HG02870 (cell line): ENCODE measurements around the gene ORM1.

Source experiments
- ATAC-seq: cut with Tn5 transposase; IDR thresholded peaks from one replicate; pipeline ENCODE4 v1.9.1; 2021; ENCODE audit warnings: mild to moderate bottlenecking, moderate library complexity; ENCODE audit not compliant: unreplicated experiment

The ORM1 gene

DNA sequence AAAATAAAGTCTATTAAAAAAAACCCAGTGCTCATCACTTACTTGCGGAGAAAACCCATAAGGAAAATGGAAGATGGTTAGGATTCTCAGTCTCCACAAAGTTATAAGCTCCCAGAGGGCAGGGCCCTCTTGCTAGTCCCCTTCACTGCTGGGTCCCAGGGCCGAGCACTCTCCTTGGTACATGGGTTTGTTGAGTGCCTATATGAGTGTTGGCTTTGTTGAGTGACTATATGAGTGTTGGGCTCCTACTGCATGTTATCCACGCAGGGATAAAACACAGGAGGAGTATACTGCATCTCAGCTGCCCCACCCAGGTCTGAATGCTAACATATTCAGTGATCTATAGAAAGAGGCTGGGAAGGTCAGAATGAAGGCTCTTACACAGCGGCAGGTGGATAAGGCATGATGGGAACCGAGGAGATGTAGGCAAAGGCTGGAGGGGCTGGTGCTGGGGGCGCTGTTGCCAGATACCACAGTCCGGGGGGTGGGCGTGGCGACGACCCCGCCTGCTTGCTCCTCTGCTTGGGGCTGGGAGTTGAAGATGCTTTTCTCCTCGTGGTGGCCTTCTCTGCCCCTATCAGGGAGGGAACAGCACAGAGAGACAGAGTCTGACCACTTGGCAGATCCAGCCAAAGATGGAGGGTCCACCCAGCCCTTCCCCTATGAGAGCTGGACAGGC, 18.4 kb downstream of the ORM1 start:
- no peak for ATAC-seq

DNA sequence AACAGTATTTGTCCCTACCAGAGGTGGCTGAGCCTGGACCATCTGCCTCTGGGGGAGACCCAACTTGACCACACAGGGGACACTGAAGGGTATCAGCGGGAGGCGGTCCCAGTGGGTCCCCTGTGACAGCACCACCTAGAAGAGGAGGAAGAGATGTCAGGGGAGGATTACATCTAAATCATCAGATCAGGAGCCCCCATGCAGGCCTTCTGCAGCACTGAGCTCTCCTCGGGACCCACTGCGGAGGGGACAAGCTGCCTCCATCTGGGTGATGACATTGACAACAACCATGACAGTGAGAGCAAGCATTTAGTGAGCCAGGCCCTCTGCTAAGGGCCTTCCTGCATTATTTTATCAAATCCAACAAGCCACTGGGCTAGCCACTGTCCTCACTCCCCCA, 19.1 kb downstream of the ORM1 start:
- no peak for ATAC-seq

DNA sequence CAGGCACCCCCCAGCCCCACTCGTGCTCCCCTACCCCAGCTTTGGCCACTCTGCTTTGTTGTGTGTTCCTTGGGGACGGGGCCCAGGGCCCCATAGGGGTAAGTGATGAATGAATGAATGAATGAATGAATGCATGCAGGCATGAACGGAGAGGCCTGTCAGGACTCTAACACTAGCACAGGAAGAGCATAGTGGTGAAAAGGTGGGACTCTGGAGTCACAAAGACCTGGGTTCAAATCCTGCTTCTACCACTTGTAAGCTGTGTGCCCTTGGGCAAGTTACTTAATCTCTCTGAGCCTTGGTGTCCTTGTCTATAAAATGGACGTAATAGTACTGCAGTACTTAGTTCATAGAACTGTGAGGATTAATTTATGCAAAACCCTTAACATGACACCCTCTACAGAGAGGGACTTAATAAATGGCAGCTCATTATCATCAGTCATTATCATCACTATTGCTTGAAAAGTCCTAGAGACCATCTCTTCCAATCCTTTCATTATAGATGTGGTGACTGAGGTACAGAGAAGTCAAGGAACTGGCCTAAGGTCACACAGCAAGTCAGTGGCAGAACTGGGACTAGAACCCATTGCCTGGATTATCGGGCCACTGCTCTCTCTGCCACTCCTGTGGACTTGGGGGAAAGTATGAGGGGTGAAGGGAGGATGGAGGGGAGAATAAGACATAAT, 20.0 kb downstream of the ORM1 start:
- no peak for ATAC-seq

DNA sequence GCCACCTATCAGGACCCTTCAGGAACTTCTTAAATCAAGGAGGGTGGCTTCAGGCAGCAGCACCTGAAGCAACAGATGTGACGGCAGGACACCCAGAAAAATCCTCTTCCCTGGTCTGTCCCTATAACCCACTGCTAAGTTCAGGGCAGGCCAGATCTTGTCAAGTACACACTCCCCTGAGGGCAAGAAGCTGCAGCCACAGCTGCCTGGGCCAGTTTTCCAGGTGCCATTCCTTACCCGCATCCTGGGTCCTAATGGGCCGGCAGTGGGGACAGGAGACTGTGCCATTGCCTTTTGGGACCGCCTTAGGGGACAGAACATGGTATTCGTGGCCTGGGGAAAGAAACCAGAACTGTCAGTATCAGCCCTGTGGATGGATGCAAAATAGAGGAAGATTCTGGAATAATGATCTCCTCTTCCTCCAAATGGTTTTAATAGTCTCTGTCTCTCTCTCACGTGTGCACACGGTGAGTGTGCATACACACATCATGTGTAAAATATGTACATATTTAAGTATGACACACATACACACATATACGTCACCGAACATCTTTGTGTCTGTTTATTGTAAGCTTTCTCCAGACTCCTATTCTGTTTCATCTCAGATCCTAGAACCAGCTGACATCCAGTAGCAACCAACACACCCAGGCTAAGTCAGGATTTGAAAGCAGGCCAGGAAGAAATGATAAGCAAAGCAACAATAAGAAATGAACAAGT, 20.7 kb downstream of the ORM1 start:
- ATAC-seq = no peak

DNA sequence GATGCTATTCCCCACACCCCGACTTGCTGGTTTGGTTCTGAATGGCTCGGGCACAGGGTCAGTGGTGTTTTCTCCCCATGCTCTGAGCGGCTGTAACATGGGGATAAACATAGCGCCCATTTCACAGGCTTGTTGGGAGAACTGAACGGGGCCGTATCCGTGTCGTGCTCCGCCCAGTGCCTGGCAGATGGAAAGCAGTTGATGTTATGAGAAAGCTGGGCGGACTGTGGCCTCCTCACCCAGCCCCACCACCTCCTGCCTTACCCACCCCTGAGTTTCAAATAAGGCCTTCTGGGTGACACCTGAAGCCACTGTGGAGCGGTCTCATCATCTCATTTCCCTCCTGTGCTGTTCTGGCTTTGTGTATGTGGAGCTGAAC, 21.3 kb downstream of the ORM1 start:
- no peak for ATAC-seq

DNA sequence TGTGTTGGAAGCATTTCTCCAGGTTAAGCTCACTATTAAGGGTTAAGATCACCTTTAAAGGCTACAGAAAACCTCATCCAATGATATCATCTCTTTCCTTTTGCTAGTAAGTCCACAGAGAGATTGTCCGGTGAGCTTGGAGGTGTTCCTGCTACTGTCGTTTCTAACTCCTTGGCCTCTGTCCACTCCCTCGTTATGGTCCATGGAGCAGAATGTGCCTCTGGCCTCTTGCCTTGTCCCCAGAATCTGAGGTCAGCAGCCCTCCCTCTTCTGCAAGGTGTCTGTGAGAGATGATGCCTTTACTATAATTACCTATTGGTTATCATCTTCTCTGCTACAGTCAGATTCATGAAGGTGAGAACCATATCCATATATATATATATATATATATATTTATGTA, 21.8 kb downstream of the ORM1 start:
- ATAC-seq = no peak

DNA sequence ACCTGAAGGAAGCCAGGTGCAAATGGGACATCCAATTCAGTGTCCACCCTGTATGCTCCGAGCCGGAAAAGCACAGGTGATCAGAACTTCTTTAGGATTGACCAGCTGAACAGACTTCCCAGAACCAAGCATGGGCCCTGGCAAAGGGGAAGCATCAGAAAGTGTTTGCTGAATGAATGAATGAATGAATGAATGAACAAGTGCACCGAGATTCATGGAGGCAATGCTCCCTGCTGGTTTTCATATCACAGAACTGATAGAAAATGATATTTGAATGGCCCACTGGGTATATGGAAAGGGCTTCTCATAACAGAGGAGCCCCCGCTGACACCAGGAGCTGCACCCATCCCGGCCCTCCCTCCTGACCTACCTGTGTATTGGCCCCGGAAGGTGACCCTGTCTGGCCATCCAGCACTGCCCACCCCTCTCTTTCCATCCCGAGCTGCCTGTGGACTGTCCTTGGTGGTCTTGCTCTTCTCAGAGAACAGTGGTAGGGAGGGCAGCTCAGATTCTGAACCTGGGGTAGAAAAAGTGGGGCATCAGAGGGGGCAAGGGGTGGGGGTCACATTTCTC, 22.7 kb downstream of the ORM1 start:
- ATAC-seq = no peak

DNA sequence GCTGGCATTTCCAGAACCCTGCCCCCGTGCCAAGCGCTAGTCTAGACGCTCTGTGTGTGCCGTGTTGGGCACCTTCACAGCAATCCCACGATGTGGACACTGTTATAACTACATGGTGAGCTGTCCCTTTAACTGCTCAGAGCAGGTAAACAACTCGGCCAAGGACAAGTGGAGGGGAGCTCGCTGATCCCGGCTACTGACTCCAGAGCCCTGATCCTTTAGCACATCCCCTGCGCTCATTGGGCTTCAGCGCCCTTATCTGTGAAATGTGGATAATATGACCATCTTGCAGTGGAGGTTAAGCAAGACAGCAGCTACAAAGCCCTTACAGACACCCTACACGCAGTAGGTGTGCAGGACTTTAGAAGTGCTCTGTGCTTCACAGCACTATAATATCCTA, 23.2 kb downstream of the ORM1 start:
- no peak for ATAC-seq

DNA sequence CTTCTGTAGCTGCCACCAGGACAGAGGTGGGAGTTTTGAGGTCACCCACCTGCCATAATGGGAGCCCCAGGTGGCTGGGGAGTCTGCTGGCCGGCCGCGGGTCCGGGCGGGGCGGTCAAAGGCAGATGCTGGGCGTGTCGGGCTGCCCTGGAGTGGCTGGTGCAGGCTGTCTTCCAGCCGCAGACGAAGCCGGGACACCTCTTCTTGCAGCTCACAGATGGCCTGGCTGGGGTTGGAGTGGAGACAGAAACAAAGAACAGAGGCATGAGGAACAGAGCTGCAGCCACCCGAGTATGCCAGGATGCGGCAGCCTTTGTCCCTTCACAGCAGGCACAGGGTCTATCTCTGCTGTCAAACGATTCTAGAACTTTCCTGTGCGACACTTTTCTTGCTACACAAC, 24.8 kb downstream of the ORM1 start:
- no peak for ATAC-seq

DNA sequence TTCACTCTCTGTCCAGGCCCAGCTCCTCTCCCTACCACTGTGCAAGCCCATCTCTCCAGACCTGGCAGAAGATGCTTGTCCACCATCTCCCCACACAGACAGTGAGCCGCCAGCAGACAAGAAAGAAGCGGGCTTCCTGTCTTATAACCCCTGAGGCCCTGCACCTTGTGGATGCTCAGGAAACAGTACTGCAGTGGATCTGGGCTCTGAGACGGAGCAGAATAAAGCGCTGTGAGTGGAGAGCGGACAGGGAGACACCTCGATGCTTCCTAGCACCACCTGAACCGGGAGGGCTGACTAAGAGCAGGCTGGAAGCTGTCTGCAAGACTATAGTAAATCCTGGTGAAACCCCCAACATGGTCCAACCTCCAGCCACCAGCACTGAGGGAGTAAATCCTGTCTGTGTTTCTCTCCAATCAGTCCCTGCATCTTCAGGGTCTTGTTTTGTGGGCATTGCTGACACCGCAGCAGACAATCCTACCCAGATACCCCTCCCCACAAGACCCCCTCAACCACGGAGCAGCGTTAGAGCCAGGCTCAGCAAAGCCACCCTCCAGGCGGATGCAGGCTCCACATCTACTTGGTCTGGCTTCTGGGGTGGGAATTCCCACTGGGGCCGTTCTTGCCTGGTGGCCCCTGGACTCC, 25.5 kb downstream of the ORM1 start:
- no peak for ATAC-seq

DNA sequence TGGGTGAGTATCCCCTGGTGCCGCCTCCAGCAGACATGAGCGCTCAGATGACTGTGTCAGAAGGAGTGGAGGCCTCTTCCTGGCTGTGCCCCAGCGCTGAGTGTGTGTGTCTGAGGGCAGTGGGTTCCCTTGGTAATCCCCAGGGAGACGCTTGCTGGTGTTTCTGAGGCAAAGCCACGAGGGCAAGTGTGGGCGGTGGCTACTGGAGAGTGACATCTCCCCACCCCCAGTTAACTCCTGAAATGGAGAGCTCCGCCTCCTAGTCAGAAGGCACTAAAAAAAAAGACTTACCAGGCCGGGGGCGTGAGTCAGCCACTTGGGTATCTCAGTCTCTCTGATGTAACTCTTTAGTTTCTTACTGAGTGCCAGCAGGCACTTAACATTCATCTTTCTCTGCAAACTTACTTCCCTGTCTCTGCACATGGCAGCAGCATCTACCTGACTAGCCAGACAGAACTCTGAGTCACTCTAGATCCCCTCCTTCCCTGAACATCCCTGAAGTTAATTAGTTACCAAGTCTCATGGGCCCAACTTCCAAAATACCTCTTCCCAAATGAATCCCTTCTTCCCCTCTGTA, 26.1 kb downstream of the ORM1 start:
- peak; percentile 89 for ATAC-seq

DNA sequence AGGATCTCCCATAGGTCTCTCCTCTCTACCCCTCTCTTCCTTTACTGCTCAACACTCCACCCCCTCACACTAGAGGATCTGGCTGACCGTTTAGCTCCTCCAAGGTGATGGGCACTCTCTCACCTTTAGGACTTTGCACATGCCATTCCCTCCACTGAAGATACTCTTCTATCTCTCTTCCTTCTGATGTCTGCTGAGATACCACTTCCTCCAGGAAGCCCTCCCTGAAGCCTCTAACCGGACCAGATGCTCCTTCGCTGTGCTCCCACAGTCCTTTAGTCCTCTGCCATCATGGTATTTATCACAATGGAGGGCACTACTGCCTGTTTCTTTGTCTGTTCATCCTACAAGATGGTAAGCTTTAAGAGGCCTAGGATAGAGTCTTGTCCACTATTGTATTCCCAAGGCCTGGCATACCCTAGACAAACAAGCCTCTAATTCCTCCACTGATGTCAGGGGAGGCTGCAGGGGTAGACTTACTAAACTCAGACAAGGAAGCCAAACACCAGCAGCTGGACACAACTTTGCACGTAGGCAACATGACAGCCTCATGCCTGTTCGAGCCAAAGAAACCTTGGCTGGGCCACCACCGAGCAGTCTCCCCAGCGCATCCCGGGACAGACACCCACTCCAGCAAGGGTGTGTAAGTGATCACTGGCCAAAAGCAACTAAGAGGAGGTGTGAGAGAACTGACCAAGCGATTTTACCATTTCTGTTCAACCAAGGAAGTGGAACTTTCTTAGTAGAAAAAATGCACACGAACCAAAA, 27.0 kb downstream of the ORM1 start:
- no peak for ATAC-seq

DNA sequence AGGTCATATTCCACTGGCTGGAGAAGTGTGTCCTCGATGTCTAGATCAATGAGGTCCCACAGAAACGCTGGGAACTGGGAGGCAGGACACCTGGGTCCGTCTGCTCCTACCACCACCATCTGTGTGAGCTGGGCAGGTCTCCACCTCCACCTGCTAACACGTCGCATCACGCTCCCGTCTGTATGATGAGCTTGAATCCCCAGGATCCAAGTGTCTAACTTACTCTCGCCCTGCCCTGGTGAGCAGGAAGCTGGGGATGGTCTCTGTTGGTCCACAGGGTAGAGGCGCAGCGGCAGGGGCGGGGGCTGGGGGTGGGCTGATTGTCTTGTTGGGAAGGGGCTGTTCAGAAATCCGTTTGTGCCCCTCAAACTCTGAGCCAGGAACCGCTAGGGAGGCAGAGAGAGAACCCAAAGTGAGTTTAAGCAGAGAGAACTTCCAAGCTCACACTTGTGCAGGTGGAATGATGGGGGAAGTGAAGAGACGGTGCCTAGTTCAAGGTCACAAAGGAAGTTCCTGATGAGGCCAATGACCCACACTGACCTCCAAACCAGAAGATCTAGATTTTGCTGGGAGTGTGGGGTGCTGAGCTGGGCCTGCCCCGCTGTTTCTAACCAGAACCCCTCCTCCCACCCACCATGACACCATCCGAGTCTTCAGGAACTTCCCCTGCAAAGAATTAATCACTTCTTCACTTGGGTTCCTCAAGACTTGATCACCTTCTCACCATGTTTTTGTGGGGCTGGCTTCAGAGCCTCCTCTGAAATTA, 27.9 kb downstream of the ORM1 start:
- no peak for ATAC-seq

DNA sequence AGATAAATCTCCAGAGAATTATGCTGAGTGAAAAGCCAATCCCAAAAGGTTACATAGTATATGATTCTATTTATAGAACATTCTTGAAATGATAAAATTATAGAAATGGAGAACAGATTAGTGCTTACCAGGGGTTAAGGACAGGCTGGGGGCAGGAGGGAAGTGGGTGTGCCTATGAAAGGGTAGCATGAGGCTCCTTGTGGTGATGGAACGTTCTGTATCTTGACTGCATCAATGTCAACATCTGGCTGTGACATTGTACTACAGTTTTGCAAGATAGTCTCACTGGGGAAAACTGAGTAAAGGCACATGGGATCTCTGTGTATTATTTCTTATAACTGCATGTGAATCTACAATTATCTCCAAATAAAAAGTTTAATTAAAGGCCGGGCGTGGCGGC, 29.0 kb downstream of the ORM1 start:
- no peak for ATAC-seq

DNA sequence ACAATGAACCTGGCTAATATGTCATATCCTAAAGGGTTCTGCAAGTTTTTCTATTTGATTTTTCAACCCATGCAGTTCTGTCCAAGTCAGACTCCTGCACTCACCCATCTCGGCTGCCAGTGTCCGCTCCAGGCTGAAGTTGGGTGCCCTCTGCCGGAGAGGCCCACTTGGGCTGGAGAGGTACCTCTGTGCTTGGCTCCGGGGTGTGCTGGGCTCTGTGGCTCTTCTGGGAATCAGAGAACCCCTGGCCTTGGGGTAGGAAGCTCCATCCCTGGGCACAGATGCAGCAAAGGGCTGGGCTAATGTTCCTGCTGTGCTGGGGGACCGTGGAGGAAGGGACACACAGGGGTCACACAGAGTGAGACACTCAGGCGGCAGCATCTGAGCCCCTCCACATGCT, 32.9 kb downstream of the ORM1 start:
- ATAC-seq = no peak

DNA sequence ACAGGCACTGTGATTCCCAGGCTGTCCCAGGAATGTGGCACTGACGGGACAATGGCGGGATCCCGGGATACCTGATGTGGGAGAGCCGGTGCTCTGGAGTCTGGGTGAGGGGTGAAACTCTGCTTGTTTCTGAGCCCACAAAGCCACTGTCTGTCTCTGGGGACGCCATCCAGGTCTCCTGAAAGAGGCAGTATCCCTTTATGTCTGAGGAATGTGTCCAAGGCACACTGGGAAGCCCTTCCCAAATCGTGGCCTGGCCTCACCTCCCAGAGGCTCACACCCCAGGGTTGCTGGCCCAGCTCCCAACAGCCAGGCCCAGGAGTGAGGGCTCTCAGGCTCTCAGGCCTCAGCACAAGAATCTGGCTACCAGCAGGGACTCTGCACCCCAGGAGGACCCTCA, 33.9 kb downstream of the ORM1 start:
- no peak for ATAC-seq

DNA sequence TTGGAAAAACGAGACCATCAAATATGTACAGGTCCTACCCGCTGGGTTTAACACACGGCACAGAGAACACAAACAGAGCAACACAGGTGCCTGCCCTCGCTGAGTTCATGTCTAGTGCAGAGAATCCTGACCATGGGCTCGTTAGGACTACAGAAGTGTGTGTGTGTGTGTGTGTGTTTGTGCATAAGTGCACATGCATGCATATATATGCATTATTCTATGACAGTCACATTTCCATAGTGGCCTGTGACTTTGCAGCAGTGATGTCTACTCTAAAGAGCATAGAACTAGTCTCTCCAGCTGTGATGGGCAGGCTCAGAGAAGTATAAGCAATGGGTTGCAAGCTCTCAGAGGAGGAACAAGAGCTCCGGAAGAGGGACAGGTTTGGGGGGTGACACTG, 34.5 kb downstream of the ORM1 start:
- no peak for ATAC-seq

DNA sequence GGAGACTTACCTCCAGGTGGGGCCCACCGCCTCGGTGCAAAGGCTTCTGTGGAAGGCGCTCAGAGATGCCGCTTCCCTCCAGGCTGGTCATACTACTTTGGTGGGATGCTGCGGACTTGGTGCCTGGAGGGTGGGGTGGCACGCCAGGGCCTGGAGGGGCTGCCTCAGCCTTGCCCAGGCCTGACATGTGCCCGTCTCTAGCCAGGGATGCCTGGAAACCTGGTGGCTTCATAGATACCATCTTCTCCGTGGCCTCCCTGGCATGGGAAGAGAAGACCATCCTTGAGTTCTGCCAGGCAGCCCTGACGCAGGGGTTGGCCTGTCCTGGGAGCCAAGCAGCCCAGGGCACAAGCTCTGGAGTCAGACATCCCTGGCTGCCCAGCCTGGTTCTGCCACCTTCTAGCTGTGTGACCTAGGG, 35.0 kb downstream of the ORM1 start:
- ATAC-seq = no peak

DNA sequence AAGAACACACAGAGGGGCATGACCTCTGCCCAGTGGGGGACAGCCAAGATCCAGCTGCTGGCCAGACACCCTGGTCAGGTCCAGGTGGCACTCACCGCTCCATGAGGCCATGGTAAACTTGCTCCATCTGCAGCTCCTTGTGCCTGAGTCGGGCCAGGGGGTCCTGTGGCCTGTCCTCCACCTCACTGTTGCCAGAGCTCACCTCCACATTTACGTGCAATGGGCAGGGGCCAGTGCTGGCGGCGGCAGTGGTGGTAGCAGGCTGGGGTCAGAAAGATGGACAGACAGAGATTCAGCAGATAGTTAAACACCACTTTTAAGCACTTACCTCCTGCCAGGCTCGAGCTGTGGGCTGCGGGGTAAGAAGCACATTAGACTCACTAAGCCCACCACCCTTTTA, 36.9 kb downstream of the ORM1 start:
- no peak for ATAC-seq

DNA sequence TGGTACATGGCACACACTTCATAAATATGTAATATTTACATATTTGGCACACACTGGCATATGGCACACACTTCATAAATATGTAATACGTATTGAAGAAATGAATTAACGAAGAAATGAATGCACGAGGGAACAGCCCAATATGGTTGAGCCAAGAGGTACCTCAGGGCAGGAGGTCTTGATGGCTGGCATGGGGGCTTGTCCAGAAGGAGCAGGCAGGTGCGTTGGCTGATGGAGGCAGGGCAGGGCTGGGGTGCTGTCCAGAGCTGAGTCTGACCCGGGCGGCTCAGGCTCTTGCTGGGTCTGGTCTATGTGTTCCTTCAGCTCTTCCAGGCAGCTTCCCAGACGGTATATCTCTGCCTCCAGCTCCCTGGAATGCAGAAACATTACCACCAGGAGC, 38.6 kb downstream of the ORM1 start:
- no peak for ATAC-seq
